ENCODE results near the gene GRM3. TPM values are rescaled to one million over a fixed set of nuclear protein-coding genes. Genes with fewer than 3 reads are reported as not detected.

GRM3 gene
- total RNA-seq, 2 donors from 2014 or later: not detected

DNA sequence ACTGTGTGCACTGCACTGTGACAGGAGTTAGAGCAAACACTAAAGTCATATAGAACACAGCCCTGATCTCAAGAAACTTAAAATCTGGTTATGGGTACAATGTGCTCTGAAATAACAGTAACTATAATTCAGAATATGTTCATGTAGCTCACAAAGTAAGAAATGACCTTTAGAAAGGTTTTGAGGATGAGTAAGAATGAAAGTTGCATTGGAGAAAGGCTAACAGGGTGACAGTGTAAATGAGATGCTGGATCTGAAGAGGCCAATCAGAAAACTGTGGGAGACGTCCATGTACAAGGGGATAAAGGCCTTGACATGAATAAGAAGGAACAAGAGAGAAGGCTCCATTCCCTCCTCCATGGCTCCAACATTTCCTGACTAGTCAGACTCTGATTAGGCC is 124.7 kb downstream of the GRM3 start:
- Histone ChIP-seq H3K36me3 (no peaks in the 10 kb centered on the region), H3K4me1 (replicated peaks) (no peaks in the 10 kb centered on the region), H3K9me3 (no peaks in the 10 kb centered on the region), H3K27me3 (replicated peaks; ENCODE audit: insufficient read depth) (no peaks in the 10 kb centered on the region), H3K27ac (no peak overlapping the region), H3K4me3 (no peak overlapping the region)
- intact Hi-C loops (cut with DNase I): no loop called here
- TF ChIP-seq, protein P1, sequence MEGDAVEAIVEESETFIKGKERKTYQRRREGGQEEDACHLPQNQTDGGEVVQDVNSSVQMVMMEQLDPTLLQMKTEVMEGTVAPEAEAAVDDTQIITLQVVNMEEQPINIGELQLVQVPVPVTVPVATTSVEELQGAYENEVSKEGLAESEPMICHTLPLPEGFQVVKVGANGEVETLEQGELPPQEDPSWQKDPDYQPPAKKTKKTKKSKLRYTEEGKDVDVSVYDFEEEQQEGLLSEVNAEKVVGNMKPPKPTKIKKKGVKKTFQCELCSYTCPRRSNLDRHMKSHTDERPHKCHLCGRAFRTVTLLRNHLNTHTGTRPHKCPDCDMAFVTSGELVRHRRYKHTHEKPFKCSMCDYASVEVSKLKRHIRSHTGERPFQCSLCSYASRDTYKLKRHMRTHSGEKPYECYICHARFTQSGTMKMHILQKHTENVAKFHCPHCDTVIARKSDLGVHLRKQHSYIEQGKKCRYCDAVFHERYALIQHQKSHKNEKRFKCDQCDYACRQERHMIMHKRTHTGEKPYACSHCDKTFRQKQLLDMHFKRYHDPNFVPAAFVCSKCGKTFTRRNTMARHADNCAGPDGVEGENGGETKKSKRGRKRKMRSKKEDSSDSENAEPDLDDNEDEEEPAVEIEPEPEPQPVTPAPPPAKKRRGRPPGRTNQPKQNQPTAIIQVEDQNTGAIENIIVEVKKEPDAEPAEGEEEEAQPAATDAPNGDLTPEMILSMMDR (IDR thresholded peaks at IDR 0.05): no peak
- TF ChIP-seq POLR2A (IDR thresholded peaks at IDR 0.05) (no peak), POLR2AphosphoS5 (IDR thresholded peaks at IDR 0.05) (no peak)
- 71% methylated on average over 1 of the region's 1 CpG for WGBS
- DNase-seq (ENCODE audit: low spot score): no peak

DNA sequence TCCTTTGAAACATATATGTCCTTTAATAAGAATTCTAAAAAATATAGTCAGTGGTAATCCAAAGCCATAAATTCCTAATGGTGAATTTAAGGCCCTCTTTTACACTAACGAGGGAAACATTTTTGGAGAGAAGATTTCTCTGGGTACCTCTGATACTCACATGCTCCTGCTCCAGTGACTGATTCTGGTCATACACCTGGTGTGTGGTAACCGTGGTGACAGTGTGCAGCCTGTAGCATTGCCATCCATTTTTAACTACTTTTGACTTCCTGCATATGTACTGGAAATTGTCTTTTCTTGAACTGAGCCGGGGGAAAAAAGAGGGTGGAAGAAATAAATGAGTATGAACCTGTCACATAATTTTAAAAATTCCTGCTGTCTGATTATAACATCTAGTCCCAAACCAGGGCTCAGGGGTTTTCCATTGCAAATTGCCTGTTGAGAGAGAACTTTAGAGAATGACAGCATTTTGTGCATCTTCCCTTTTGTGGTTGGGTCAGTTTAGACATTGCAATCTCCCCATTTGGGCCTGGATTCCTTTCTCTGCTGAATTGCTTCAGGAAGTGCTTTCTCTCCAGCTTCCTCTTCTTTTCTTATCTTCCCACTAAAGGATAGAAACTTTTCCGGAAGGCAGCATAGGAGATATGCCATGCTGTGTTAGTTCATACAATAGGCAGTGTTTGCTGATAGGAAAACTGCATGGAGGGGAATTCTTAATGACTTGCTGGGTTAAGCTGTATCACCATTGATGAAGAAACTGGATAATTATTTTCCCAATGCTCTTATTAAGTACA is 125.5 kb downstream of the GRM3 start:
- Histone ChIP-seq H3K9me3 (no peaks in the 10 kb centered on the region), H3K4me1 (replicated peaks) (no peaks in the 10 kb centered on the region), H3K36me3 (no peaks in the 10 kb centered on the region), H3K27me3 (replicated peaks; ENCODE audit: insufficient read depth) (no peaks in the 10 kb centered on the region), H3K4me3 (no peak overlapping the region), H3K27ac (no peak overlapping the region)
- 68% methylated on average over 4 of the region's 4 CpGs for WGBS
- DNase-seq (ENCODE audit: low spot score): no peak
- intact Hi-C loops (cut with DNase I): no loop called here
- TF ChIP-seq POLR2A (IDR thresholded peaks at IDR 0.05): no peak
- TF ChIP-seq, protein P1 (IDR thresholded peaks at IDR 0.05): no peak
- TF ChIP-seq POLR2AphosphoS5 (IDR thresholded peaks at IDR 0.05): no peak

DNA sequence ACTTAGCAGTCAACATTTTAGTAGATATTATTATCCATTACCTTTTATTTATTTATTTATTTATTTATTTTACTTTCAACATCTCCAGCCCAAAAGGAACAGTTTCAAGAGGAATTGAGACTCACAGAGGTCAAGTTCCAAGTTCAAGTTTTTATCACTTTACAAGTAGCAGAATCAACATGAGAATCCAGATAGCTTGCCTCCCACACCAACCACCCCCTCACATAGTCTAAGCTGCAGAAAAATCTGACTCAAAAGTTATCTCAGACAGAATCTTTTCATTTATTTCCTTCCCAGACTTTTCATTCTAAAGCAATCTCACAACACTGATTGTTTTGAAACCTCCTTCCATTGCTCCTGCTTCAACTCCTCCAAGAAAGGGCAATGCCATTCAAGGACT is 129.6 kb downstream of the GRM3 start:
- Histone ChIP-seq H3K9me3 (no peaks in the 10 kb centered on the region), H3K36me3 (no peaks in the 10 kb centered on the region), H3K4me1 (replicated peaks) (no peaks in the 10 kb centered on the region), H3K27ac (no peak overlapping the region), H3K4me3 (no peak overlapping the region), H3K27me3 (replicated peaks; ENCODE audit: insufficient read depth) (no peaks in the 10 kb centered on the region)
- intact Hi-C loops (cut with DNase I): no loop called here
- TF ChIP-seq POLR2AphosphoS5 (IDR thresholded peaks at IDR 0.05) (no peak), POLR2A (IDR thresholded peaks at IDR 0.05) (no peak)
- TF ChIP-seq, protein P1 (IDR thresholded peaks at IDR 0.05): no peak
- no peak for DNase-seq (ENCODE audit: low spot score)

DNA sequence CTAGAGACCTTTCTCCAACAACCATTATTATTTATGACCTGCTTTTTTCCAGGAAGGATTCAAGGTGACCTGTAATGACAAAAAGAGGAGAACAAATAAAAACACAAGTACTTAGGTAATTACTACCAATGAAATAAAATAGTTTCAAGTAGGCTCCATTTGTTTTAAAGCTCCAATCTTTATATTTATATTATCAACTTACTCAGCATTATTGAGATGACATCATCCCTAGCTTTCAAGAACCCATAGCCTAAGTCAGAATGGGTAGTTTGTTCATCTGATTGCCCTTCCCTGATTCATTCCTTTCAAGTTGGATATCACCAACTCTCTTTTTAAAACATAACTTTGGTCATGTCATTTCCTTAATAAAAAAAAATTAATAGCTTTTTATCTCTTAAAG is 131.5 kb downstream of the GRM3 start:
- no peaks in the 10 kb centered on the region for H3K4me1 ChIP-seq (replicated peaks)
- no peak overlapping the region for H3K27ac ChIP-seq
- no peaks in the 10 kb centered on the region for H3K9me3 ChIP-seq
- DNase-seq (ENCODE audit: low spot score): no peak
- no peaks in the 10 kb centered on the region for H3K27me3 ChIP-seq (replicated peaks; ENCODE audit: insufficient read depth)
- H3K36me3 ChIP-seq: no peaks in the 10 kb centered on the region
- intact Hi-C loops (cut with DNase I): no loop called here
- no peak overlapping the region for H3K4me3 ChIP-seq
- TF ChIP-seq POLR2AphosphoS5 (IDR thresholded peaks at IDR 0.05) (no peak), POLR2A (IDR thresholded peaks at IDR 0.05) (no peak)
- TF ChIP-seq, protein P1 (IDR thresholded peaks at IDR 0.05): no peak

DNA sequence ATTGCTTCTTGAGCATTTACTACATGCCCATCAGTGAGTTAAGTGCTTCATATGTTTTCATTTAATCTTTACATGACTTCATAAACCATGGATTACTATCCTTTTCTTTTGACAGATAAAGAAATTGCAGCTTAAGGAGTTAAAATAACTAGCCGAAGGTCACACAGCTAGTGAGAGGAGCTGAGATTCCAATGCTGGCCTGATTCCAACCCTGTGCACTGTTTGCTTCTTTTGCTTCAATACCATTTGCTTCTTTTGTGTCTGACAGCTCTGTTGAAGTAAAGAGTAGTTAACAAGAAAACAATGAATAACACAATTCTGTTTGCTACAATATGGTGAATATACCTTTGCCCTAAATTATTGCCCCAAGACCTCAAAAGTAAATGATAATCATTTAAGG is 132.4 kb downstream of the GRM3 start:
- intact Hi-C loops (cut with DNase I): no loop called here
- WGBS: 26% methylated on average over 1 of the region's 1 CpG
- no peaks in the 10 kb centered on the region for H3K27me3 ChIP-seq (replicated peaks; ENCODE audit: insufficient read depth)
- no peaks in the 10 kb centered on the region for H3K4me1 ChIP-seq (replicated peaks)
- no peaks in the 10 kb centered on the region for H3K9me3 ChIP-seq
- no peak overlapping the region for H3K4me3 ChIP-seq
- TF ChIP-seq, protein P1 (IDR thresholded peaks at IDR 0.05): no peak
- TF ChIP-seq POLR2A (IDR thresholded peaks at IDR 0.05): no peak
- no peak for TF ChIP-seq POLR2AphosphoS5 (IDR thresholded peaks at IDR 0.05)
- no peak for DNase-seq (ENCODE audit: low spot score)
- no peak overlapping the region for H3K27ac ChIP-seq
- H3K36me3 ChIP-seq: no peaks in the 10 kb centered on the region
